Thoracic aorta endothelial cell (primary cell): ENCODE measurements around the gene SEL1L. TPM values are rescaled to one million over a fixed set of nuclear protein-coding genes. Genes with fewer than 3 reads are reported as not detected.

Experiments
- total RNA-seq: library from RNA; depleted of rRNA; stranded (reverse); fragments of >200 nt; gene quantifications from 2 replicates; pipeline ENCODE4 v1.2.3, GENCODE V29; 2012

Gene SEL1L
- 84.6 and 92.2 TPM in 2 replicates for total RNA-seq

GRCh38 chr14:81533536-81534343, at the start of gene SEL1L:
Gene SEL1L, minus strand, starts transcription at chr14:81533853. Its CDS starts 109 bp downstream, at chr14:81533744.

Other genes with a start within 250 kb of the SEL1L start
- gene STON2, start 133.5 kb downstream of the SEL1L start, total RNA-seq, result 0.29 and 0.40 TPM in 2 replicates